NK-92 treated with Interleukin-12 subunit alpha and Interleukin-12 subunit beta, amount 100 ng/mL, for 24 hours (cell line): Measurements from ENCODE around the gene NAP1L1.

Experiments
- DNase-seq: peaks from one replicate; lab custom pipeline; 2025; lab: John Stamatoyannopoulos, UW

NAP1L1 gene

GRCh38 chr12:76083904-76084862 is at the start of gene NAP1L1:
TSS of gene NAP1L1 (minus strand) at chr12:76084685. CDS start at chr12:76074219, 10,466 bp downstream.
- peak; percentile 94 for DNase-seq

- no peak for DNase-seq
These were observed 43.1 kb upstream of the NAP1L1 start for GRCh38 chr12:76127588-76127987.

- DNase-seq, result no peak
These were observed 40.0 kb upstream of the NAP1L1 start for GRCh38 chr12:76124456-76124855.

- no peak for DNase-seq
These were observed 39.1 kb upstream of the NAP1L1 start for GRCh38 chr12:76123259-76124212.

- no peak for DNase-seq
These were observed 35.4 kb upstream of the NAP1L1 start for GRCh38 chr12:76119887-76120286.

GRCh38 chr12:76117751-76118150 is 33.3 kb upstream of the NAP1L1 start:
- DNase-seq, result no peak

GRCh38 chr12:76117067-76117691 is 32.7 kb upstream of the NAP1L1 start:
- DNase-seq, result no peak

GRCh38 chr12:76113800-76114757 is 29.6 kb upstream of the NAP1L1 start:
- DNase-seq, result no peak

GRCh38 chr12:76111209-76111749 is 26.8 kb upstream of the NAP1L1 start:
- no peak for DNase-seq

- DNase-seq, result no peak
These were observed 25.4 kb upstream of the NAP1L1 start for GRCh38 chr12:76109879-76110278.

GRCh38 chr12:76108356-76108755 is 23.9 kb upstream of the NAP1L1 start:
- DNase-seq, result no peak

GRCh38 chr12:76106631-76107030 is 22.1 kb upstream of the NAP1L1 start:
- no peak for DNase-seq

GRCh38 chr12:76103958-76104357 is 19.5 kb upstream of the NAP1L1 start:
- no peak for DNase-seq

- DNase-seq, result no peak
These were observed 17.4 kb upstream of the NAP1L1 start for GRCh38 chr12:76101739-76102385.

GRCh38 chr12:76096079-76096646 is 11.7 kb upstream of the NAP1L1 start:
- DNase-seq, result no peak

GRCh38 chr12:76094754-76095153 is 10.3 kb upstream of the NAP1L1 start:
- no peak for DNase-seq

GRCh38 chr12:76091246-76091754 is 6.8 kb upstream of the NAP1L1 start:
- no peak for DNase-seq

- no peak for DNase-seq
These were observed 1.0 kb upstream of the NAP1L1 start for GRCh38 chr12:76085520-76085868.

- peak; percentile 79 for DNase-seq
These were observed 506 bp upstream of the NAP1L1 start for GRCh38 chr12:76084863-76085519.
